GM12873 (cell line): Measurements from ENCODE around the gene CFAP45.

ENCODE experiments used
- TF ChIP-seq, protein P1 (sequence below): IDR thresholded peaks from 2 replicates; pipeline ENCODE4 v1.5.1; 2012; ENCODE audit warnings: low read depth, mild to moderate bottlenecking, moderate library complexity, low read length, control low read depth; ENCODE audit not compliant: insufficient read depth; ENCODE audit errors: missing control alignments

Gene CFAP45

DNA sequence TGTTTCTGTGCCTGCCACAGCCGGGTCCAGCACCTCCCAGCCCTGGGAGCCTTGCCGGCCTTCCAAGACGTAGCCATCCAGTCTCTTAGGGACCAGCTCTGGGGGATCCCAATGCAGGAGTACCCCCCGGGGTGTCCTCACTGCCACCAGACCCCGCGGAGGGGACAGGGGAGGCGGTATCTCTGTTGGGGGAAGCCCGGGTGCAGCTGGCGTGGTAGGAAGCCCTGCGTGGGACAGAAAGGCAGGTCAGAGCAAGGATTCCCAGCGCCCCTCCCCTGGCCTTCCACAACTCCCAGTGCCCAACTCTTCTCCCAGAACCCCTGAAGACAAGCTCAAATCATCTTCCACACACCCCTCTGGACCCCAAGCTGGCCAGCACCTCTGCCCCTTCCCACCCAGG lies 30.3 kb upstream of the CFAP45 start:
- TF ChIP-seq, protein P1, sequence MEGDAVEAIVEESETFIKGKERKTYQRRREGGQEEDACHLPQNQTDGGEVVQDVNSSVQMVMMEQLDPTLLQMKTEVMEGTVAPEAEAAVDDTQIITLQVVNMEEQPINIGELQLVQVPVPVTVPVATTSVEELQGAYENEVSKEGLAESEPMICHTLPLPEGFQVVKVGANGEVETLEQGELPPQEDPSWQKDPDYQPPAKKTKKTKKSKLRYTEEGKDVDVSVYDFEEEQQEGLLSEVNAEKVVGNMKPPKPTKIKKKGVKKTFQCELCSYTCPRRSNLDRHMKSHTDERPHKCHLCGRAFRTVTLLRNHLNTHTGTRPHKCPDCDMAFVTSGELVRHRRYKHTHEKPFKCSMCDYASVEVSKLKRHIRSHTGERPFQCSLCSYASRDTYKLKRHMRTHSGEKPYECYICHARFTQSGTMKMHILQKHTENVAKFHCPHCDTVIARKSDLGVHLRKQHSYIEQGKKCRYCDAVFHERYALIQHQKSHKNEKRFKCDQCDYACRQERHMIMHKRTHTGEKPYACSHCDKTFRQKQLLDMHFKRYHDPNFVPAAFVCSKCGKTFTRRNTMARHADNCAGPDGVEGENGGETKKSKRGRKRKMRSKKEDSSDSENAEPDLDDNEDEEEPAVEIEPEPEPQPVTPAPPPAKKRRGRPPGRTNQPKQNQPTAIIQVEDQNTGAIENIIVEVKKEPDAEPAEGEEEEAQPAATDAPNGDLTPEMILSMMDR: no peak

DNA sequence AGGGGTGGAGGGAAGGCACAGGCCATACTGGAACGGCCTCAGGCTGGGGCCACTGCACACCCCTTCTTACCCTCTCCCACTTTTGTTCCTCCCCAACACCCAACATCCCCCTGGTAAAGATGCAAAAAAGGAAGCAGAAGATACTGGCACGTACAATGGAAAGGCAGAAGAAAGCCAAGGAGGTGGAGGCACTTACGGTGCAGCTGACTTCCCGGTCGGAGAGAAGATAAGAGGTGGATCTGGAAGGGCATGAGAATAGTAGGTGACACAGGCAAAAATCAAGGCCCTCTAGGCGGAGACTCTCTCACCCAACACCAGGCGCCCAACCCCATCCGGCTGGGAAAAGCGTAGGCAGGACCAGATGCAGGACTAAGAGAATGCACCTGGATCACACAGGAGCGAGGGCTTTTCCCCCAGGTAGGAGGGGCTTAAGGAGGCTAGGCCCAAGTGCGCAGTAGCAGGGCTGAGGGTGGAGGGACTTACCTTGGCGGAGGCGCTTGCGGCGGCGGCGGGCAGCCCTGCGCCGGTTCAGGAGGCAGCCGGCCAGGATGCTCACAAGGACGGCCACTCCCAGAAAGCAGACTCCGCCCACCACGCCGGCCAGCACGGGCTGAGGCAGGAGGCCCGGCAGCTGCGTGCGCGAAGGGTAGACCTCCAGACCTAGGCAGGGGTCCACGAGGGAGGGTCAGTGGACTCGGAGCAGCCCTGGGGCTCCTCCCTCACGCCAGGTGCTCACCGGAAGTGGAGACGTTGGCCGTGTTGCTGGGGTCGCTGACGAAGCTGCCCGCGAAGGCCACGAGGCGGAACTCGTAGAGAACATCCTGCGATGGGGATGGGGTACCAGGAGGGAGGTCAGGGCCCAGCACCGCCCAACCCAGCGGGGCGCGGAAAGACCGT lies 29.4 kb upstream of the CFAP45 start:
- TF ChIP-seq, protein P1: no peak

DNA sequence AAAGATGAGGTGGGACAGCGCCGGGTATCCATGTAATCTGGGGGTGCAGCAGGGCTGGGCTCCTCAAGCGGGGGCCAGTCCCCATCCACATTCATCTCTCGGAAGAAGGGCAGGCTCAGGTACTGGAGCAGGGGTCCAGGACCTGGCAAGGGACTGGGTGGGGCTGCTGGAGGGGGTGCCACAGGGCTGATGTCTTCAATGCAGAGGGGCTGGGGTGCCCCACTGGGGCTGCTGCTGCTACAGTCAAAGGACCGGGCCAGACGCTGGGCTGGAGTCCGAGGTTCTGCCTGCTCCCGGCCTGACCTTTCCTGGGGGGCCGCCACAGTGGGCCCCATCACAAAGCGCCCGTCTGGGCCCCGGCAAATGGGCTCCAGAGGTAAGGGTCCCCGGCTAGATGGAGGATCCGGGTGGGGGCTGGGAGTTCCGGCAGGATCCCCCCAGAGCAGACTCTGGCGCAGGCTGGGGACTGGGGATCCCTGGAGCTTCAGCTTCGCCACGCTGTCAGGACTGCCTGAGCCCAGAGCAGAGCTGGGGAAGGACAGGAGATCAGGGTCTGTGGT lies 28.6 kb upstream of the CFAP45 start:
- TF ChIP-seq, protein P1: no peak

DNA sequence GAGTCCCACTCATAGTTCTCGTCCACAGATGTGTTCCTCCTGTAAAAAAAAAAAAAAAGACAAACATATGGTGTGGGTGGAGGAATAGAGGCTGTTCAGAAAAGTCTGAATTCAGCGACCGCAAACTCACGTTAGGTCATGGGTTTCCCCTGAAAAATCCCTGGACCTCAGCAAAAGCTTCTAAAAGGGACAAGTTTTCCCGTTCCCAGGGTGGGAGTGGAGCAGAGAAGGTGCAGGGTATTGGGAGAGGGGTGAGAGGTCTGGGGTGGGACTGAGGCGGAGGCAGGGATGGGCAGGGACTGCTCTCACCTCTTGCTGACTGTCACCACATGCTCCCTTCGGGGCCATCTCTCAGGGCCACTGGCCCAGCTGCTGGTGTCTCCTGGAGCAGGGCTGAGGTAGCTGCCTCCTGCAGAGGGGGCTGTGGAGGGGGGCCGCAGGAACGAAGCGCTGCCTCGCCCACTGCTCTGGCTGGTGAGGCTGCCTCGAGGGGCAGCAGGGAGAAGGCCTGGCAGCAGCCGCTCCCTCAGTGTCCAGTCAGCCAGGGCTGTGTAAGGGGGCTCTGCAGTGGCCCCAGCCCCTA lies 28.0 kb upstream of the CFAP45 start:
- TF ChIP-seq, protein P1: peak; percentile 2

DNA sequence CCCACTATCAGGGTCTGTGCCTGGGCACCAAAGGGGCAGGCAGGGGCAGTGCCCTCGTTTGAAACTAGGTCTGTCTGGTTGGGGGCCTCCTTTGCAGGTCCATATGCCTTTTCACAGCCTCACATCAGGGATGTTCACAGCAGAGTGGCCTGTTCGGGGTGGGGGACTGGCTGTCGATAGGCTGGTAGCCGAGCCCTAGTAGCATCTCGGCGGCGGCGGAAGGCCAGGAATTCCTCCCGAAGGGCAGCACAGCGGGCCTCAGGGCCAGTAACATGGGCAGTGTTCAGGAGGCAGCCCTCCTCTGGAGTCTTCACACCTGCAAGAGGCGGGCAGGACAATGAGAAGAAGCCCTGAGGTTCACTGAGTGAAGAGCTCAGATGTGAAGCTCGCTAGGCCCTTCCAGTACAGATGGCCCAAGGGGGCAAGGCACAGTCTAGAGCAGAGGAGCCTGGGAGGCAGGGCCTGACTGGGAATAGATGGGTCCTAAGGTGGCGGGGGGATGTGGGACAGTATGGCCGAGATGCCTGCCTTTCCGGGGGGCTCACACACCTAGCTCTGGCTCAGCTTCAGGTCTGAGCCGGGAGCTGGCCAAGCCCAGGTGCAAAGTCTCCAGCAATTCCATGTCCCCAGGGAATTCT lies 27.4 kb upstream of the CFAP45 start:
- TF ChIP-seq, protein P1: no peak

DNA sequence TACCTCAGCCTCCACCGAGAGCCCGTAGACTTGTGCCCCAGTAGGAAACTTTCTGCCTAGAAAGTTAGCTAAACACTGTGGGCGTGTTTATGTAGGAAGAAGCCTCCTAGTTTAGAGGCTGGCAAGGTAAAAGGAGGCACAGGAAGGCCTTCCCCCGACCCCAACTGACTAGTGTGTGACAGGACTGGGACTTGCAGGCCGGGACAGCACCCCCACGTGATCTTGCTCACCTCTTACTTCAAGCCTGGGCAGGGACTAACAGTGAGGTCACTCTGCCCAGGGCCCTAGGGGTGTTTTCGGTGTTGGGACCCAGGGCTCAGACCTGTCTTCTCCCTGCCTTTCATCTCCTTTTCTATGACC lies 25.7 kb upstream of the CFAP45 start:
- TF ChIP-seq, protein P1: no peak
